Astrocyte (in vitro differentiated cells and primary cell): ENCODE data around the gene CLDN15. TPM values are rescaled to one million over a fixed set of nuclear protein-coding genes. Genes with fewer than 3 reads are reported as not detected.

Experiments used
- DNase-seq: peaks from one replicate; pipeline ENCODE4 v3.0.0-alpha.2; 2010; ENCODE audit warnings: low read depth
- FAIRE-seq: peaks from 2 replicates; lab custom pipeline; 2011; peaks lifted over from hg19 to GRCh38; lab: Jason Lieb, UNC
- H2AFZ ChIP-seq: 2 replicates; pipeline ENCODE4 v1.6.0; 2012; ENCODE audit warnings: low read depth, low read length, inconsistent platforms
- H3K27ac ChIP-seq: 2 replicates; pipeline ENCODE4 v1.5.1; 2011; ENCODE audit warnings: low read depth, low read length, inconsistent platforms
- H3K27me3 ChIP-seq: 2 replicates; pipeline ENCODE4 v1.6.0; 2011; ENCODE audit warnings: low read length, inconsistent platforms; ENCODE audit not compliant: insufficient read depth
- H3K36me3 ChIP-seq: 2 replicates; pipeline ENCODE4 v1.5.1; 2011; ENCODE audit warnings: low read length, inconsistent platforms; ENCODE audit not compliant: insufficient read depth
- H3K4me1 ChIP-seq: 2 replicates; pipeline ENCODE4 v1.5.1; 2011; ENCODE audit warnings: low read length, inconsistent platforms; ENCODE audit not compliant: insufficient read depth
- H3K4me2 ChIP-seq: 2 replicates; pipeline ENCODE4 v1.6.0; 2012; ENCODE audit warnings: low read length, inconsistent platforms
- H3K4me3 ChIP-seq: 2 replicates; pipeline ENCODE4 v1.5.1; 2011; ENCODE audit warnings: low read depth, mild to moderate bottlenecking, low read length, inconsistent platforms; ENCODE audit not compliant: insufficient read depth
- H3K79me2 ChIP-seq: 2 replicates; pipeline ENCODE4 v1.6.0; 2012; ENCODE audit warnings: mild to moderate bottlenecking, low read length, inconsistent platforms; ENCODE audit not compliant: insufficient read depth
- H3K9ac ChIP-seq: 2 replicates; pipeline ENCODE4 v1.6.0; 2012; ENCODE audit warnings: mild to moderate bottlenecking, low read length, inconsistent platforms
- H3K9me3 ChIP-seq: 2 replicates; pipeline ENCODE4 v1.5.1; 2012; ENCODE audit warnings: low read depth, mild to moderate bottlenecking, low read length, inconsistent platforms; ENCODE audit not compliant: insufficient read depth
- H4K20me1 ChIP-seq: 2 replicates; pipeline ENCODE4 v1.6.0; 2012; ENCODE audit warnings: low read length, inconsistent platforms; ENCODE audit not compliant: insufficient read depth
- H3K27ac Mint-ChIP-seq: one replicate; pipeline ENCODE4 v1.8.0; 2021; ENCODE audit warnings: mild to moderate bottlenecking, mixed read lengths; ENCODE audit not compliant: unreplicated experiment
- H3K27me3 Mint-ChIP-seq: one replicate; pipeline ENCODE4 v1.8.0; 2021; ENCODE audit warnings: low read depth, mixed read lengths; ENCODE audit not compliant: unreplicated experiment
- H3K36me3 Mint-ChIP-seq: one replicate; pipeline ENCODE4 v1.8.0; 2021; ENCODE audit warnings: low read depth, mixed read lengths; ENCODE audit not compliant: unreplicated experiment
- H3K4me1 Mint-ChIP-seq: one replicate; pipeline ENCODE4 v1.8.0; 2021; ENCODE audit warnings: low read depth, mixed read lengths; ENCODE audit not compliant: unreplicated experiment
- H3K4me3 Mint-ChIP-seq: one replicate; pipeline ENCODE4 v1.8.0; 2021; ENCODE audit warnings: mild to moderate bottlenecking, moderate library complexity, mixed read lengths; ENCODE audit not compliant: unreplicated experiment
- H3K9me3 Mint-ChIP-seq: one replicate; pipeline ENCODE4 v1.8.0; 2021; ENCODE audit warnings: mild to moderate bottlenecking, mixed read lengths; ENCODE audit not compliant: unreplicated experiment
- CTCF ChIP-seq: IDR thresholded peaks from 2 replicates; pipeline ENCODE4 v1.5.1; 2011; ENCODE audit warnings: low read depth, mild to moderate bottlenecking, inconsistent platforms, low read length, moderate library complexity; ENCODE audit not compliant: insufficient read depth
- EZH2 ChIP-seq: IDR thresholded peaks from 2 replicates; pipeline ENCODE4 v1.6.1; 2012; ENCODE audit warnings: mild to moderate bottlenecking, low read length, inconsistent platforms; ENCODE audit not compliant: insufficient read depth
- total RNA-seq: library from RNA; stranded (reverse); gene quantifications from 2 replicates; pipeline ENCODE4 v1.2.1, GENCODE V29; 2021

Gene CLDN15
- total RNA-seq, 1 donor from 2014 or later: 8.7 TPM

- peaks cover 5% of the 10 kb centered on the region for H3K36me3 ChIP-seq
- H3K27ac Mint-ChIP-seq: peak overlapping the region; percentile 89
- no peaks in the 10 kb centered on the region for H3K9me3 ChIP-seq
- DNase-seq: no peak
- peaks cover 5% of the 10 kb centered on the region for H3K36me3 Mint-ChIP-seq
- TF ChIP-seq CTCF (no peak), EZH2 (no peak)
- peaks cover 30% of the 10 kb centered on the region for H4K20me1 ChIP-seq
- peak overlapping the region; percentile 91 for H3K4me3 ChIP-seq
- peak overlapping the region; percentile 97 for H3K4me2 ChIP-seq
- H3K9ac ChIP-seq: peak overlapping the region; percentile 93
- peaks cover 73% of the 10 kb centered on the region for H3K79me2 ChIP-seq
- H2AFZ ChIP-seq: peak overlapping the region; percentile 95
- H3K4me1 ChIP-seq: peaks cover 9% of the 10 kb centered on the region
- H3K27ac ChIP-seq: peak overlapping the region; percentile 86
- FAIRE-seq: no peak
- no peaks in the 10 kb centered on the region for H3K27me3 ChIP-seq
- H3K4me3 Mint-ChIP-seq: peak overlapping the region; percentile 91
- no peaks in the 10 kb centered on the region for H3K27me3 Mint-ChIP-seq
- peaks cover 9% of the 10 kb centered on the region for H3K4me1 Mint-ChIP-seq
- H3K9me3 Mint-ChIP-seq: no peaks in the 10 kb centered on the region
These were observed 7.6 kb upstream of the CLDN15 start for GRCh38 chr7:101245147-101245668.

DNA sequence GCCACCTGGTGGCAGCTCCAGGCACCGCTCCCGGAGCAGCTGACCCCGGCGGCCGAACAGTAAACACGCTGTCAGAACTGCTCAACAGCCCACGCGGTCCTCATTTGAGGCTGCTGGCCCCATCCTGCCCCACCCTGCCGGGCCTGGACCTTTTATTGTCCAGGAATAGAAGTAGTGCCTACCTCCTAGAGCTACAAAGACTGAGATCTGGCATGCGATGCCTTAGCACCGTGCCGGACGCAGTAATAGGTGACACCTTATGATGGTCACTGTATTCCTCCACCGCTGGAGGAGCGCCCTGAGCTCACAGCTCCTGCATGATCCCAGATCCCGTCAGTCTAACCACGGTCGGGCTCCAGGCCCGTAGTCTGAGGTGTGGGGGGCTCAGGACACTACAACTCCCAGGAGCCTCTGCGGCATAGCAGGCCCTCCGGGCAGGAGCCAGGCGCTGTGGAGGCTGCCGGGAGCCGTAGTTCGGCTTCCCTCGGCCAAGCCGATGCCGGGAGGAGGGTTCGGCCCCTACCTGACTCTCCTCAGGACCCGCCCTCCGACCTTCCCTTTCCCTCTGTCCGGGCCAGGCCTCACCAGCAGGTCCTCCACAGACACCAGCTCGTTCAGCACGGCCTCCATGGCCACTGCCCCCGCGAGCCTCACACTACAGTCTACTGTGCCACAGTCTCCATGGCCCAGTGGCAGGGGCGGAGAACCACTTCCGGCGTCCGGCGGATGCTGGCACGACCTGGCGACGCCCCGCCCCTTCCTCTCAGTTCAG, 7.0 kb upstream of the CLDN15 start, which contains the start of gene FIS1:
TSS of gene FIS1 (minus strand) at position 707 of the 772 bp plus-strand sequence. CDS start at position 630, 77 bp downstream.
- Histone ChIP-seq H3K9me3 (no peaks in the 10 kb centered on the region), H3K36me3 (peaks cover 5% of the 10 kb centered on the region), H3K4me2 (peak within 1 kb of the TSS; percentile 97), H3K4me3 (peak within 1 kb of the TSS; percentile 91), H3K27ac (peak within 1 kb of the TSS; percentile 86), H3K4me1 (peaks cover 9% of the 10 kb centered on the region), H3K27me3 (no peaks in the 10 kb centered on the region), H4K20me1 (peaks cover 32% of the 10 kb centered on the region), H2AFZ (peak within 1 kb of the TSS; percentile 95), H3K9ac (peak within 1 kb of the TSS; percentile 93), H3K79me2 (peaks cover 66% of the 10 kb centered on the region)
- no peak for TF ChIP-seq CTCF
- no peak for TF ChIP-seq EZH2
- no peaks in the 10 kb centered on the region for H3K9me3 Mint-ChIP-seq
- peaks cover 3% of the 10 kb centered on the region for H3K36me3 Mint-ChIP-seq
- H3K4me1 Mint-ChIP-seq: peaks cover 6% of the 10 kb centered on the region
- FAIRE-seq (no peak), DNase-seq (peak; percentile 78)
- H3K4me3 Mint-ChIP-seq: peak within 1 kb of the TSS; percentile 91
- peak within 1 kb of the TSS; percentile 89 for H3K27ac Mint-ChIP-seq
- H3K27me3 Mint-ChIP-seq: no peaks in the 10 kb centered on the region
